ENCODE results near the gene SEC22B.
"Not testable (repeated sequence)": the region's sequence is repeated elsewhere in the genome, so short reads cannot be mapped to it uniquely, and the experiment has no call there.

SEC22B gene

DNA sequence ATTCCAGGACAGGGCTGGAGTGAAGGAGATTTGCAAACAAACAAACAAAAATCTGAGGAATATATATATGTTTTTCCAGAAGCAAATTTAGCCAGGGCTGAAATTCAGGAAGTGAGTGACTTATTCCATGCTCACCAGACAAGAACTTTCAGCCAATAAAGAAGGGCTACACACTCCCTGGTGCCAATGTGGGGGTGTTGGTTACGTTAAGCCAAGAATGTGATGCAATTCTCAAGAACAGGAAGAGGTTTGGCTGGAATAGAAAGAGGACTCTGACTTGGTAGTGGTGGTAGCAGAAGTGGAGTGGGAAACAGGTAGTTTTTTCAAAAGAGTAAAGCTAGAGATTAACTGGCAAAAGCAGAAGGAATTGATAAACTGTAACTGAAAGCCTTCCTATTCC lies 31.7 kb downstream of the SEC22B start:
- DNase-seq: not testable (repeated sequence)

DNA sequence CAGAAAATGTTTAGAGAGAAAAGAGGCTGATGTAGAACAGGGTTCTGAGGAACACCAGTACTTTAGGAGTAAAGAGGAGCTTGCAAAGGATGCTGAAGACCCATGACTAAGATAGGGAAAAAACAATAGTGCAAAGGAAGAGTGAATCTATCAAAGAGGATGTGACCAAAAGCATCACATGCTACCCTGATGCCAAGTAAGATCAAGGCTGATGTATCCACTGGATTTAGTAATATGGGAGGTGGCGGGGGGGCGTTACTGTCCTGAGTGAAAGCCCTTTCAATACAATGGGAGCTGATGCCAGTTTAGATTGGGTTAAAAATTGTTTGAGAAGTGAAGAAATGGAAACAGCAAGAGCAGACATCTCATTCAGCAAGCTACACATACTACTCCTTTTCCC lies 32.2 kb downstream of the SEC22B start:
- DNase-seq: not testable (repeated sequence)

DNA sequence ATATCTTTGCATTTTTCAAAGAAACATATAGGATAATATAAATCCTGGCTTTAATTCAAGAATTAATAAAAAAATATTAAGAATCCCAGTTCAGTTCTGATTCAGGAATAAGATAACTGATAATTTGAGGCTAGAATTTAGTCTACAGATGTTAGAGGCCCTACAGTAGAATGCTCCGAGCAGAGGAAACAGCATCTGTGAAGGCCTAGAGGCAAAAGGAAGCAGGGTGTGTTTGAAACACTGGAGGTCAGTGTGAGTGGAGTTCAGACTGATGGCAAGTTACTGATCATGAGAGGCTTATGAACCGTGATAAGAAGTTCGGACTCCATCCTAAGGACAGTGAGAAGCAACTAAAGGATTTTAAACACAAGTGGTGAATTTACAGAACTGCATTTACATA lies 33.0 kb downstream of the SEC22B start:
- not testable (repeated sequence) for DNase-seq

DNA sequence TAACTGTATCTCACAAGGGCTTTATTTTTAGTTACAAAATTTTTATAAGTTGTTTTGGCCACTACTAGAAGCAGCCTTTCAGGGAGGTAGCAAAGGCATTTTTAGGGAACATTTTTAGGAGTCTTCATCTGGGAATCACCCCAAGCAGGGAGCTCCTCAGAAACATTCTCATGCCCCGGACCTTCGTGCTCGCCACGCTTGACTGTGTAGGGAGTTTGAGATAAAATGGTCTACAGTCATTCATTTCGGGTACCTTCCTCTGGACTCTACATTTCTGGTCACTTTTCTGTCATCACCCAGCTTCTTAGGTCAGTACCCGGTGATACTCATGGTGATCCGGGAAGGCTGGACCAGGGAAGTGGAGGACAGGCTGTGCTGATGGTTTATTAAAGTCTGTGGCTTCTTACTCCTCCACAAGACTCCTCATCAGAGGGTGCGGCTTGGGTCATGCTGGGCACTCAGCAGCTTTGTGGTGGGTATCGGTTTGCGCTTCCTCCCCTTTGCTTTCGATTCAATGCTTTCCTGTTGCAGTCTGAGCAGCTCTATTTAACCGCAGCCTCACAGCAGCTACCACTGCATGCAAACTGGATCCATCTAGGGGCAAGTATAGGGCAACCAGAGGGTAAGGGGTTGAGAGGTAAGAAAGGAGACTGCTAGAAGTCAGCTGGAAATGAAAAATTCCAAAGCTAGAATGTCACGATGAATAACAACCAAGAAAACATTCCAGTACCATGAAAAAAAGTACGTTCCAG lies 33.6 kb downstream of the SEC22B start:
- peak; percentile 76 for DNase-seq

DNA sequence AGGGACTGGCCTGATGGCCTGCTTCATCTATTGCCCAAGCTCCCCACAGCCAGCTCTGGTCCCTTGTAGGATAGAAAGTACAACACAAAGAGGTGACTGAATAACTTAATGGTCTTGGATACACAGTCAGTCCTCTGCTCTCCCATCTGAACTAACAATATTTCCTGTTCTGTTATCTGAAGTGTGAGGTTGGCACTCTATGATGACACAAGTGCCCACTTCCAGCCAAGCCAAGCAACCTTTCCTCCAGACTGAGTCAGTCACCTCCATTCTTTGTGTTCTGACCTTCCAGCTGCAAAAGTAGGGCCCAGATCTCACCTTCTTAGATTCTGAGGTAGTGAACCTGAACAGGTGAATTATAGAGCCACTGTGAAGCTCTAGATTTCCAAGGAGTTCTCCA lies 34.5 kb downstream of the SEC22B start:
- DNase-seq: not testable (repeated sequence)

DNA sequence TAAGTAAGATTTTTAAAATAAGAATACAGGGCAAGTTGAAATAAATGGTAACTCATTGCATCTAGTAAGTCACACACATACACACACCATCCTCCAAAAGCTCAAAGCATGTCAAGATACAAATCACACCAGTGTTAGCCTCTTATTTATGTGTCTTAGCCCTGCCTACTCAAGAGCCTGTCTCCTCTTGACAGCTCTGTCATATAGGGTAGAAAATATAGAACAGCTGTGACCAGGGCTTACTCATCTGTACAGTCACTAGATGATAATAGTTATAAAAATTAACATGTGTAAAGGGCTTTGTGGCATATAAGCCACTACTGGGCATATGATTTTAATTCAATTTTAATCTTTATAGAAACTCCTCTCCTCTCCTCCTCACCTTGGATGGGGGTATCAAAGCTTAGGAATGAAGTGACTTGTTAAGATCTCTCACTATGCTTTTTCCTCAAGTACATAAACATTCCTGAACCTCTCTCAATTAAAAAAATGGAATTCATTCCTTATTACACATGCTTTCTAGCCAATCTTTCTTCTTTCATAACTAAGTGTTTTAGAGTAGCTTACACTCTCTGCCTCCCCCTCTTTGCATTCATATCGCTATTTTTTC lies 35.6 kb downstream of the SEC22B start:
- not testable (repeated sequence) for DNase-seq

DNA sequence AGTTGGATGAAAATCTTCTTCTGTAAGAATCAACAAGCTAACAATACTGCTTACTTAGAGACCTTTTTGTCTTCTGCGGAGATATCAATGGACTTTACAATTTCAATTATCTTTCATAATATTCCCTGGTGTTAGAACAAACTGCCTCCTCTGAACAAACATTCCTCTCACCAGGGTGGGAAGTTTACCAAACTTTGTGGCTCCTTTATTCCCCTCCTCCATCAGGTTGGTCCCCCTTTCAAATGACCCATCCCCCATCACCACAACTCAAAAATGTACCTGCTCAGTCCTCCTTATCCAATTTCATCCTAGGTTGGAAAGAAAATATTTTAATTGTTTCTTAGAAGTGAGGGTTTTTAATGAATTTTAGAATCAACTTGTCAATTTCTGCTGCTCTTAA lies 40.2 kb downstream of the SEC22B start:
- DNase-seq: not testable (repeated sequence)

DNA sequence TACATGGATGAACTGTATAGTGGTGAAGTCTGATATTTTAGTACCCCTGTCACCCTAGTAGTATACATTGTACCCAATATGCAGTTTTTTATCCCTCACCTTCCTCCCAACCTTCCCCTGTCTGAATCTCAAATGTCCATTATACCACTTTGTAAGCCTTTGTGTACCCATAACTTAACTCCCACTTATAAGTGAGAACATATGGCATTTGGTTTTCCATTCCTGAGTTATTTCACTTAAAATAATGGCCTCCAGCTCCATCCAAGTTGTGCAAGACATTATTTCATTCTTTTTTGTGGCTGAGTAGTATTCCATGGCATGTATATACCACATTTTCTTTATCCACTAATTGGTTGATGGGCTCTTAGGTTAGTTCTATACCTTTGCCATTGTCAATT lies 42.4 kb downstream of the SEC22B start:
- not testable (repeated sequence) for DNase-seq

DNA sequence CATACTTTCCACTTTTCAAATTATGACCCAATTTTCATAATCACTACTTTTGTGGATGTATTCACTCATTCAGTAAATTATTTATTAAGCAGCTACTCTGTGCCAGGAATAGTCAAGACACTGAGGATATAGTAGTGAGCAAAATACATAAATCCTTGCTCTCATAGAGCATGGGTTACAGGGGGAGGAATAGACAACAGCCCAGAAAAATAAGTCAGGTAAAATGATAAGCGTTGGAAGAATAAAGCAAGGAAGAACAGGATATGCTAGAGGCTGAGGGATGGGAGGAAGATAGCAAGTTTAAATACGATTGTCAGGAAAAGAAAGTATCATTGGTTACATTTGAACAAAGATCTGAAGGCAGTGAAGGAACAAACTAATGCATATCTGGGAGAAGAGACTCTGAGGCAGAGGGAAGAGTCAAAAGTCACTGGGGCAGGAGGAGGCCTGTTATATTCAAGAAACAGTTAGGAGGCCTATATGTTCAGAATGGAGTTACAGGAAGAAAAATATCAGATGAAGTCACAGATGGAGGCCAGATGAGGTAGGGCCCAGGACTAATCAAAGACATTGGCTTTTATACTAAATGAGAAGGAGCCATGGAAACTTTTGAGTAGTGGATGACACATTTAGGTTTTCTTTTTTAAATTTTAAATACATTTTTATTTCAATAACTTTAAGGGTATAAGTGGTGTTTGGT lies 42.9 kb downstream of the SEC22B start:
- no peak for DNase-seq

DNA sequence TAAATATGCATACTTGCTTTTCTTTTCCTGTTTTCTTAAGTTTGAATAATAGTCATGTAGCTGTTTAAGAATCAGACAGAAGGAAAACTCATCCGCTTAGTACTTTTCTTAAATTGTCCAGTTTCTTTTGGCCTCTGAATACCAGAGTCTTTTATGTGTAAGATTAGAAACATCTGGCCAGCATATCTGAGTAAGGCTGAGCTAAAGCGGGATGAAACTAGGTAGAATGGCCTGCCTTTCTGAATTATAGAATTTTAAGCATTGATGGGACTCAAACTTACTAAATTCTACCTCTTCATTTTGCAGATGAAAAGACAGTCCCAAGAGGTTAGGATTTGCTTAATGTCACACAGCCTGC lies 43.9 kb downstream of the SEC22B start:
- DNase-seq: not testable (repeated sequence)

DNA sequence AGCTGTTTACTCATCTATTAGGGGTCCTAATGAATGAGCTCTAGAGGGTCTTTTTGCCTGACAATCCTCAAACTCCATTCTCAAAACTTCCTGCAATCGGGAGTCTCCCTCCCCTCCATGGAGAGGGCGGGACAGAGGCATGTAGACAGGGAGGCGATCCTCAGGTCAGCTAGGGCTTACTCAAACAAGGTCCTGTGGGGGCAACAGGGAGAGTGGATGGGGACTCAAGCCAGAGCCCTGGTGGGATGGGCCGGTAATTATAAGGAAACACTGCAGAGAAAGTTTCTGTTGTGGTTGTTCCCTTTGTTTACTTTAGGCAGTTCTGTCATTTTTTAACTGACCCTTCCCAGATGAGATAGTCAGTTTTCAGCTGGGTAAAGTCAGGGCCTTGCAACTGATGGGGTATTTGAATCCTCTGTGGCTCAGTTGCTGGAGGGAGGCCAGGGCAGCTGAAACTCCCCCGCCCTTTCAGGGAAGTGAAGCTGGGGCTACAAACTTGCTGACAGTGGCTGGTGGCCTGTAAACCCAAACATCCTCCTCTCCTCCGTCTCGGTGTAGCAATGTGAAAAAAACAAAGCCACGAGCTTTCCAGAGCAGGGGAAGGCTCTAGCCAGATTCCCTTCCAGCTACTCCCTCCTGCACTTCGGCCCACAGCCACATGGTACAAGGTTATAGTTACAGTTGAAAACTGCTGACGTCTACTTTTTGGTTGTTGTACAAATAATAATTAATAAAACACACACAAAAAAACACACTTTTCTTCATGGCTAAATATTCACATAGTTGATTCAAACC lies 44.5 kb downstream of the SEC22B start:
- not testable (repeated sequence) for DNase-seq

DNA sequence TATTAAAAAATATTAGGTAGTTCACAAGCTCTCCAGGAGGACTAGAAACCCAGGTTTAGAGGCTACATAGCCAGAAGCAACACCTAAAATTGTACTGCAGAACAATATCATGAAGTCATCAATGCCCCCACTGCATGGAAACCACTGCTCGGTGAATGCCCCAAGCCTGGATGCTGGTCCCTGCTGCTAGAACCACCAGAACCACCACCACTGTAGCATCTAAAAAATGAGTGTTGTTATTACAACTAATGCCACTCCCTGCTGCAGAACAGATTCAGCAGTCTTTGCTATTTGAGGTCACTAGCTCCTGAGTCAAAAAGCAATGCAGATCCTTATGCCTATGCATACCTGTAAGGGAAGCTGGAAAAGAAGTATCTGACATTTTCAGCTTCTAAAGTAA lies 48.4 kb downstream of the SEC22B start:
- not testable (repeated sequence) for DNase-seq

DNA sequence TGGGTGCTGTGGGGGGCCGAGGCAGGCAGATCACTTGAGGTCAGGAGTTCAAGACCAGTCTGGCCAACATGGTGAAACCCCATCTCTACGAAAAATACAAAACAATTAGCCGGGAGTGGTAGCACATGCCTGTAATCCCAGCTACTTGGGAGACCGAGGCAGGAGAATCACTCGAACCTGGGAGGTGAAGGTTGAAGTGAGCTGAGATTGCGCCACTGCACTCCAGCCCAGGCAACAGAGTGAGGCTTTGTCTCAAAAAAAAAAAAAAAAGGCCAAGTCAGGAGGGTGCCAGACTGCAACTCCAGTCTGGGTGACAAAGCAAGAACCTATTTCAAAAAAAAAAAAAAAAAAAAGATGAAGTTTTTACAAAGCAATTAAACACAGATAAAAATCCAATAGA lies 50.1 kb downstream of the SEC22B start:
- DNase-seq: not testable (repeated sequence)

DNA sequence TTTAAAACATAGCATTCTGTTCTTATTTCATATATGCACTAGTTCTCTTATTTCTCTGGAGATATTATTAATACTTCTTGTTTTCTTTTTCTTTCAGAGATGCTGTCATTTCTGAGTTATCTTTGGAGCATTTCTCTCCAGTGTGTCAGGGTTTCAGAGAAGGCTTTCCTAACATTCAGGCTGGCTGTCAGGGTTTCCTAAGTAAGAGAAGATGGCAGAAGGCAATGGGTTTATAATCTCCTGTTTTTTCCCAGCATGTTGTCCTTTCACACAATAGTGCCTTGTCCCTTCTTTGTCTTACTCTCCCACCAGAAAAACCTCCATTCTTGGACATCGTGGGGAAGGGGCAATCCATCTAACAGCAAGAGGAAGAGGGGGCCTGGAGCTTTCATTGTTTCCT lies 51.7 kb downstream of the SEC22B start:
- not testable (repeated sequence) for DNase-seq

DNA sequence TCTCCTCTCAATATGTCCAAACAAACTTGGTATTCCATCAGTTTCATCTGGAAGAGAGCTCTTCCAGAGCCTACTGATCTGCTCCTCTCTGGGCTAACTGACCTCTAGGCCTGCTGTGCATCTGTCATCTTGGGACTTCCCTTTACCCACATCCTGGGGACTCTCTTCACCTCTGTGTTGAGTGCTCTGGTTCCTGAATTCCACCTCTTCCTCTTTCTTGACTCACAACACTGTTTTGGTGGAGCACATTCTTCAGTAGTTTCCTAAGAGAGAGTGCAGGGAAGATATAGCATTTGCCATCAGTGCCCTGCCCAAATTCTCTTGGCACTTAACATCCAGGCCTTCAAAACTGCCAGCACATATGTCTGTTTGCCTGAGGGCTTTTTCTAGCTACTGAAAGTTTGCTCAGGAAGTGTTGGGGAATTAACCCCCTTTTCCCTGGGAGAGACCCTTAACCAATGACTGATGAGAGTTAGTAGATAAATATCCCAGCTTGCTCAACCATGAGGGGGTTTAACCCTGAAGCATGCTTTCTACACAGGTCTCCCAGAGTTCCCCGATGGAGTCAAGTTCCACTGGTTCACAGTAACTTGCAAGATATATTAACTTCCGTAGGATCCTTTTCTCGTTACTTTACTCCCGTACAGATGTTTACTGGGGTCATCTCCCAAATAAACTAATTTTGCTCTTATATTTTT lies 52.4 kb downstream of the SEC22B start:
- DNase-seq: not testable (repeated sequence)

DNA sequence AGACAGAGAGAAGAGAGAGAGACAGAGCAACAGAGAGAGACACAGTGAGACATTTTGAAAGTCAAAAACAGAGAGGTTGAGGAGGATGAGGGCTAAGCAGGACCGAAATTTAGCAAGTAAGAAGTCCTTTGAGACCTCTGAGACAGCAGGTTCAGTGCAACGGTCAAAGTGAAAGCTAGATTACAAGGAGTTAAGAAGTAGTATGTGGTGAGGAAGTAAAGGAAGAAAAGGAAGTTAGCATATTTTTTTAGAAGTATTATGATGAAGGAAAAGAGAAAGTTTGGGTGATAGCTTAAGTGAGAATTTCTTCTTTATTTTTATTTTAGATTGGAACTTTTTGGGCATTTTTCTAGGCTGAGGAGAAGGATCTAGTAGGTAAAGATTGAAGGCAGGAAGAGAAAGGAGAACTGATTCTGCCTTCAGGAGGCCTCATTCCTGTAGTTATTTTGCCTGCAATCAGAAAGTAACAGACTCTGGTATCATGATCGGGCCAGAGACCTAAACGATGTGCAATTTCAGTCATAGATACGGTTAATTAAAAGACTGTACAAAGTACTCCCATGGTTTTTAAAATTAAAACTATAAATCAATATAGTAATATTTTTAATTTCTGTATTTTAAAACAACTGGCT lies 53.9 kb downstream of the SEC22B start:
- not testable (repeated sequence) for DNase-seq

DNA sequence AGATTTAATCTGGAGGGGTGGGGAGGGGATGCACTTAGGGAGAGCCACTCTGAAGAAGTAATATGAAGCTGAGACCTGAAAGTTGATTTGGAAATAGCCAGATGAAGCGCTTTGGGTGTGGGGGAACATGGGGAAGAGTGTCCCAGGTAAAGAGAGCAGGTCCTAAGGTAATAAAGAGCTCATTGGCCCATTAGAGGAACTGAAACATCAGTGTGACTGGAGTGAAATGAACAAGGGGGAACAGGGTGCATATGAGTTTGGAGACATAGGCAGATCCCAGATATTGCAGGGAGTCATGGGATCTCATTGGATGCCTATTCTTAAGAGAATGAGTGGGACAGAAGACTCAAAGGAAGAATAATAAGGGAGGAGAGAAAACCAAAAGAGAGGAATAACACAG lies 54.5 kb downstream of the SEC22B start:
- not testable (repeated sequence) for DNase-seq

DNA sequence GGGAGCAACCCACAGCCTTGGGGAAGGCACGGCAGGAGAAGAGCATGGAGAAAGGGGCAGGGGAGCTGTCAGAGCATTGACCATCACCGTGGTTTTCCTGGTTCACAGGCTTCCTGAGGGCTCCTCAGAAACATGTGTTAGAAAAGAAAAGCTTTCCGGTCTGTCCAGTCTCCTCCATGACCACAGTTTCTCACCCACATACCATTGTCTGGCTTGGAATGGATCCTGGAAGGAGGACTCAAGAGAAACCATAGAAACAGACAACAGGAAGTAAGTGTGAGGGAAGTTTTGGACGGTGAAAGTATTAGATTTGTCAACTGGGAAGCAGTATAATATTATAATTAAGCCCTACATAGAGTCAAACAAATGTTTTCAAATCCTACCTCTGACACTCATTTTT lies 55.8 kb downstream of the SEC22B start:
- not testable (repeated sequence) for DNase-seq

DNA sequence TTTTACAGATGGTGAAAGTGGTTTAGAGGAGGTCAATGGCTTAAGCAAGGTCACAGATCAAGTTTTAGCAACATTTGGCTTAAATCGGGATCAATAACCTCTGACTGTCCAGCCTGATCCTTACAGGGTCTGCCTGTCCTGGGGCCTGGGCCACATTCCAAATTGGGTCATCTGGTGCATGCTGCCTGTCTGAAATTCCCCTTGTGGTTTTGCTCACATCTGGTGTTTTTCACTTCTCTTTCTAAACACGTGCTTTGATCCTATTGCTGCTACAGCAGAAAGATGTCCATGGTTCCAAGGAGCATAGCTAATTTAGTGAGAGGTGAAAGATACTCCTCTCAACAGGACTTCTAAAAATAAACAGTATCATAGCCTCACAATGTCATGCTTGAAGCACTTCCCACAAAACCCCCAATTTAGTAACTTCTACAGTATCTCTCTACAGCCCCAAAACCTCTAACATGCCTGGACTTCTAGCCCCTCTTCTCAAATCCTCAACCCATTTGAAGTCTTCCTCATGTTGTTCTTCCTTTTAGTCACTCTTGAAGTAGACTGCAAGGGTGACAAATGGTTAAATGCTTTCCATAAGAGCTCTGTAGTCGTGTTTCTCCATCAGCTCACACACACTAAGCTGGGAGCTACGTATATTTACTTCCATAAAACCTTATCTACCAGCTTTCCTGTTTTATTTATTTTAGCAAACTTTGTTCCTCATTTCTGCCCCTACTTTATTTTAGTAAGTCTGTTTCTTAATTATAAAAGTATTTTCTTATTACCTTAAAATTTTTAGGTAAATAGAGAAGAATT lies 58.7 kb downstream of the SEC22B start:
- not testable (repeated sequence) for DNase-seq

DNA sequence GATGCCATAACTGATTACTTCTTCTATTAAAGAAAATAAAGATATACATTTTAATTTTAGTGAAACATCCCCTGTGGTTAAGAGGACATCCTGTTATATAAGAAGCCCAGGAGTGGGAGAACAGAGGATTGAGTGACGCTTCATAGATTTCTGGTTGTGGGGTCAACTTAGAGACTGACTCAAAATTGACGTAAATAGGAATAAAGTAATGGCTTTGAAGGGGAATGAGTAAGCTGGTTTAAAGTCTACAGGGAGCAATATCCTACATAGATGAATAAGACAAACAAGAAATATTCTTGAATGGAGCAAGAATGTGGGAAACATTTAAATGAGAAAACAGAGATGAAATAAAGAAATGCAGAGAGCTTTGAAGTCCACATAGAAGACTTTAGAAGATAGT lies 60.2 kb downstream of the SEC22B start:
- DNase-seq: not testable (repeated sequence)

DNA sequence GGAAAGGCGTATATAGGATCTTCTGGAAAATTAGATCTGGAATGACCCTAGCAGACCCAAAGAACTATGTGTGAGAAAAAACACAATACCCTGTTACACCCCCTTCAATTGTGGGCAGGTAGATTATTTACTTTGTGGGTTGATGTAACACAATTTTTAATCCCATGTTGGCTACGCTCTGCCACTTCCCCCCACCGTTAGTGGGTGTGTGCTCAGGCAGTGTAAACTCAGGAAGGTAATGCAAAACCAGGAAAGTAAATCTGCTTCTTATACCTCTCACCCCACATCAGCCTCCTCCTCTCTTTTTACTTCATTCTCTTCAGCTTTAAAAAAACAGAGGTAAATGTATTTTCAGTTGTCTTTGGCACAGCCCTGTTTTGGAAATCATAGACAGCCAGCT lies 63.2 kb downstream of the SEC22B start:
- not testable (repeated sequence) for DNase-seq

Measured in CD4-positive, alpha-beta T cell treated with Interleukin-10 for 1 hour (primary cell).